ENCODE measurements around the gene MFSD11. TPM values are rescaled to one million over a fixed set of nuclear protein-coding genes. Genes with fewer than 3 reads are reported as not detected.

The MFSD11 gene
- total RNA-seq, 3 donors from 2014 or later: 14.6 to 16.6 (median 15.1) TPM

- H3K9me3 Mint-ChIP-seq: no peaks in the 10 kb centered on the region
- DNase-seq: no peak
- H3K27me3 Mint-ChIP-seq (ENCODE audit: low read depth): no peaks in the 10 kb centered on the region
- ATAC-seq: no peak
- H3K4me3 Mint-ChIP-seq: no peak overlapping the region
- peaks cover 5% of the 10 kb centered on the region for H3K4me1 Mint-ChIP-seq (ENCODE audit: low read depth)
- H3K36me3 Mint-ChIP-seq (ENCODE audit: insufficient read depth): no peaks in the 10 kb centered on the region
Measured at GRCh38 chr17:76827736-76828135, 89.8 kb downstream of the MFSD11 start.

Other genes starting within 250 kb of the MFSD11 start
- gene RHBDF2, start 236.7 kb upstream of the MFSD11 start, total RNA-seq: 10 to 100 TPM; 29.5 to 37.0 (median 34.3) TPM
- gene CYGB, start 200.4 kb upstream of the MFSD11 start, total RNA-seq: not detected
- gene PRCD, start 198.1 kb upstream of the MFSD11 start, total RNA-seq: not detected
- gene ST6GALNAC2, start 152.3 kb upstream of the MFSD11 start, total RNA-seq: not detected
- 1 to 10 TPM in 1 of 3 donors, under 1 TPM in 2; 0.57 to 1.1 (median 0.63) TPM for gene ST6GALNAC1, start 94.4 kb upstream of the MFSD11 start, total RNA-seq
- gene MXRA7, start 27.2 kb upstream of the MFSD11 start, total RNA-seq: 1 to 10 TPM; 2.0 to 2.3 (median 2.0) TPM
- gene JMJD6, start 11.5 kb upstream of the MFSD11 start, total RNA-seq: 10 to 100 TPM; 67.3 to 73.2 (median 68.7) TPM
- gene METTL23, start 11.3 kb upstream of the MFSD11 start, total RNA-seq: 10 to 100 TPM; 31.4 to 34.4 (median 31.5) TPM
- 100 to 1,000 TPM; 845 to 927 (median 920) TPM for gene SRSF2, start 788 bp upstream of the MFSD11 start, total RNA-seq
- under 1 TPM; 0.18 to 0.41 (median 0.21) TPM for gene MGAT5B, start 130.3 kb downstream of the MFSD11 start, total RNA-seq